Activated T-helper 1 cell treated with anti-CD3 and anti-CD28 coated beads, Interleukin-12 subunit alpha, Interleukin-12 subunit beta, Interleukin-2, Interleukin-4 antibody, amounts not matched to agents 30 ng/mL and 10 ng/mL and 1 ng/mL, durations not matched to agents 14 hours and 24 hours and 36 hours (primary cell): ENCODE results near the gene TBX3. TPM values are rescaled to one million over a fixed set of nuclear protein-coding genes. Genes with fewer than 3 reads are reported as not detected.
A peak's percentile ranks its signal among the peaks of the same experiment; 100 is the strongest.

Experiments
- DNase-seq: peaks from one replicate; pipeline ENCODE4 v3.0.0; 2021; ENCODE audit warnings: low spot score
- H3K27ac Mint-ChIP-seq: one replicate; pipeline ENCODE4 v1.8.0; 2021; ENCODE audit warnings: mild to moderate bottlenecking, mixed read lengths
- H3K27me3 Mint-ChIP-seq: one replicate; pipeline ENCODE4 v1.8.0; 2022; ENCODE audit warnings: mild to moderate bottlenecking, moderate library complexity, mixed read lengths; ENCODE audit not compliant: insufficient read depth
- H3K36me3 Mint-ChIP-seq: one replicate; pipeline ENCODE4 v1.8.0; 2021; ENCODE audit warnings: low read depth, mixed read lengths
- H3K4me1 Mint-ChIP-seq: one replicate; pipeline ENCODE4 v1.8.0; 2021; ENCODE audit warnings: low read depth, mixed read lengths
- H3K4me3 Mint-ChIP-seq: one replicate; pipeline ENCODE4 v1.8.0; 2021; ENCODE audit warnings: mild to moderate bottlenecking, moderate library complexity, mixed read lengths
- H3K9me3 Mint-ChIP-seq: one replicate; pipeline ENCODE4 v1.8.0; 2021; ENCODE audit warnings: mixed read lengths
- intact Hi-C: fragments of 100-400 bp; cut with micrococcal nuclease; formaldehyde crosslinking; loops from one replicate; pipeline ENCODE4 v1.15.1; 2024
- total RNA-seq: library from RNA; stranded (reverse); gene quantifications from 2 replicates; pipeline ENCODE4 v1.2.3, GENCODE V29; 2022

Gene TBX3
- total RNA-seq, 1 donor from 2014 or later = not detected

DNA sequence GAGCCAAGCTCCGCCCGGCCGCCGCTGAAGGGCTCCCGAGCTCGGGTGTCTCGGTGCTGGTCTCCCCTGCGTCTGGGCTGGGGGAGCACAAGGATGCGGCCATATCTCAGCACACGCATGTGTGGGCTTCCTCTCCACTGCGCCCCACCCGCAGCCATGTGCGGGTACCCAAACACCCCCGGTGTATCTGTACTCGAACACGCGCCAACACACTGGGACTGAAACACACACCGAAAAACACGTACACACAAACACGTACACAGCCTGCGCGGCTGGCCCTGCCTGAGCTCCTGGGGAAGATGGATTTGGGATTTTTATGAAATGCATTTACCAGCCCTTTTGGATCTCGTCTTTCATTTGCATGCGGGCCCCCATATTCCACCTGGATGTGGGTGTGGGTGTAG lies 897 bp upstream of the TBX3 start:
- H3K27ac Mint-ChIP-seq = no peak overlapping the region
- no peak for DNase-seq
- H3K4me1 Mint-ChIP-seq = peaks cover 13% of the 10 kb centered on the region
- peaks cover 89% of the 10 kb centered on the region for H3K27me3 Mint-ChIP-seq
- no peak overlapping the region for H3K4me3 Mint-ChIP-seq
- H3K9me3 Mint-ChIP-seq = no peaks in the 10 kb centered on the region
- intact Hi-C loops = loop anchor here (2.0 to 5.0 kb wide), 4 partner anchors 14 to 1213 kb away; partner anchors contain the start of genes LHX5 and TBX5
- peaks cover 3% of the 10 kb centered on the region for H3K36me3 Mint-ChIP-seq

DNA sequence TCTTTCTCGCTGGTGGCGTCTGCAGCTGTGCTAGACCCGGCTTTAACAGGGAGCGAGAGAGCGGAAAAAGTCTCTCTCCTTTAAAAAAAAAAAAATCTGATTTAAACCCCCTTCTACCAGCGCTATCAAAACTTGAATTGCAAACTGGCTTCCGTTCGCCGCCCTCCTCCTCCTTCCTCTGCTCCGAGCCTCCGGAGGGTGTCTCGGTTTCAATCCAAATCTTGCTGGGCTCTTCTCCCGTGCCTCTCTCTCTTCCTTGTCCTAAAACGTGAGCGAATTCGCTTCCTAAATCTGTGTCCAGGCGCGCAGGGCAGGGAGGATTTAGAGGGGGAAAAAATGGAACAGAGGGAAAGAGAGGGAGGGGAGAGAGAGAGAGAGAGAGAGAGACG lies 272 bp downstream of the TBX3 start:
- Mint-ChIP-seq H3K4me1 (peaks cover 13% of the 10 kb centered on the region), H3K9me3 (no peaks in the 10 kb centered on the region), H3K27ac (peak overlapping the region; percentile 34), H3K27me3 (peaks cover 80% of the 10 kb centered on the region), H3K4me3 (peak overlapping the region; percentile 33), H3K36me3 (peaks cover 3% of the 10 kb centered on the region)
- no peak for DNase-seq
- intact Hi-C loops = loop anchor here (2.0 to 5.0 kb wide), 4 partner anchors 13 to 1211 kb away; partner anchors contain the start of genes LHX5 and TBX5

DNA sequence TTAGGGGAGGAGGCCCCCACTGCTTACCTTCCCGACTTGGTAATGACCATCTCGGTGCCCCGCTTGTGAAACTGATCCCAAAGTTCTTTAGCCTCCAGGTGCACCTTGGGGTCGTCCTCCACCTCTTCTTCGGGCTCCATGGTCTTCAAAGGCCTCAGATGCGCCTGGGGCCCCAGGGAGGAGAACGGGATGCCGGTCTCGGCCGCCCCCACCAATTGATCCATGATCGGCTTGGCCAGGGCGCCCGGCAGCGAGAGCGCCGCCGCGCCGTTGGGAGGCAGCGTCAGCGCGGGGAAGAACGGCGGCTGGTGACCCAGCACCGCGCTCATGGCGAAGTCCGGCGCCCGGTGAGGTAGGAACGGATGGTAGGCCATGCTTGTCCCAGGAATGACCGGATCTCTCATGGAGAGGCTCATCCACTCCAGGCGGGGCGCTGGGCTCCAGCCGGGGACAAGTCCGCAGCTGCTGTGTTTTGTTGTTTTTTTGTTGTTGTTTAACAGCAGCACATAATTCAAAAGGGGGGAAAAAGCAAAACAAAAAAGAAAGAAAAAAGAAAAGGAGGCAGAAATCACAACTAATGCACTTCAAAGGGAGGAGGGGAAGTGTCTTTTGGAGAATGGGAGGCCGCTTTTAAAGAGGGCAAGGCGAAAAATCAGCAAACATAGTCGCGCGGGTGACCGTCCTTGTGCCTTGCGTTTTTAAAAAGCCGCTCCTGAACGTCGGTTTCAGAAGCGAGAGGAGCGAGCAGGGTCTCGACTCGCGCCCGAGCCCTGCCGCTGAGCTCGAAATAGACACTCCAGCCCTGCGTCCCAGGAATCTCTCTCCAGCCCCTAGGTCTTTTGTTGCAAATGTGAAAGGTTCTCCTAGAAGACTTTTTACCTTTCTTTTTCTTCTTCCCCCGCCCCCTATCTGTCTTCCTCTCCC lies 928 bp downstream of the TBX3 start:
- intact Hi-C loops = loop anchor here (5.0 kb wide), 3 partner anchors 241 to 1211 kb away; partner anchors contain the start of genes LHX5 and TBX5
- Mint-ChIP-seq H3K4me3 (peak overlapping the region; percentile 19), H3K9me3 (no peaks in the 10 kb centered on the region), H3K36me3 (peaks cover 3% of the 10 kb centered on the region), H3K27me3 (peaks cover 75% of the 10 kb centered on the region), H3K4me1 (peaks cover 13% of the 10 kb centered on the region), H3K27ac (peak overlapping the region; percentile 61)
- no peak for DNase-seq

DNA sequence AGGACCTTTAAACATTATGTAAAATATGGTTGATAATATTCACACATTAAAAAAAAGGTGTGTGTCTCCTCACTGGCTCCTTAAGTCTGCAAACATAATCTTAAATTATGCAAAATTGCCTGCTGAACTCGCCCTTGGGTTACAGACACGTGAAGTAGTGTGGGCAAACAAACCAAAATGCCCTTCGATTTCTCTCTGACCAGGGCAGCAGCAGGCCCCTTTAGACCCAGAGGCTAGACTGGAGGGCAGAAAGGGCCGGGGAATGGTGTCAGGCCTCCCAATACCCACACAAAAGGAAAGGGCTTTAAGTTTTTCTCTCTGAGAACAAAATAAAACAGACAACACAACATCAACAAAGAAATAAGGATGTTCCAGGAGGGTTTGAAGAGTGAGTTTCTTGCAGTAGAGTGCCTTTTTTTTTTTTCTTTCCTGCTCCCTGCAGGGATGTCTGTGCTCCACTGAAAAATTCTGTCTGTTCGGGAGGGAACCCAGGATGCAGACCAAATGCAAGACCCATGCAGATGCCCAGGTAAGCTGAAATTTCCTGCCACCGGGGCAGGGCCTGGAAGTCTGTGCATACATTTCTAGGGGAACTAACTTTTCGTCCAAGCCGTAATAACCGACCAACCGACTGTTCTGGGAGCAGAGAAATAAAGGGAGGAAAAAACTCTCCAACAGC lies 1.7 kb downstream of the TBX3 start:
- DNase-seq = no peak
- Mint-ChIP-seq H3K36me3 (peaks cover 3% of the 10 kb centered on the region), H3K27me3 (peaks cover 75% of the 10 kb centered on the region), H3K27ac (no peak overlapping the region), H3K9me3 (no peaks in the 10 kb centered on the region), H3K4me1 (peaks cover 13% of the 10 kb centered on the region), H3K4me3 (no peak overlapping the region)
- intact Hi-C loops = loop anchor here (5.0 kb wide), 3 partner anchors 240 to 1210 kb away; partner anchors contain the start of genes LHX5 and TBX5

DNA sequence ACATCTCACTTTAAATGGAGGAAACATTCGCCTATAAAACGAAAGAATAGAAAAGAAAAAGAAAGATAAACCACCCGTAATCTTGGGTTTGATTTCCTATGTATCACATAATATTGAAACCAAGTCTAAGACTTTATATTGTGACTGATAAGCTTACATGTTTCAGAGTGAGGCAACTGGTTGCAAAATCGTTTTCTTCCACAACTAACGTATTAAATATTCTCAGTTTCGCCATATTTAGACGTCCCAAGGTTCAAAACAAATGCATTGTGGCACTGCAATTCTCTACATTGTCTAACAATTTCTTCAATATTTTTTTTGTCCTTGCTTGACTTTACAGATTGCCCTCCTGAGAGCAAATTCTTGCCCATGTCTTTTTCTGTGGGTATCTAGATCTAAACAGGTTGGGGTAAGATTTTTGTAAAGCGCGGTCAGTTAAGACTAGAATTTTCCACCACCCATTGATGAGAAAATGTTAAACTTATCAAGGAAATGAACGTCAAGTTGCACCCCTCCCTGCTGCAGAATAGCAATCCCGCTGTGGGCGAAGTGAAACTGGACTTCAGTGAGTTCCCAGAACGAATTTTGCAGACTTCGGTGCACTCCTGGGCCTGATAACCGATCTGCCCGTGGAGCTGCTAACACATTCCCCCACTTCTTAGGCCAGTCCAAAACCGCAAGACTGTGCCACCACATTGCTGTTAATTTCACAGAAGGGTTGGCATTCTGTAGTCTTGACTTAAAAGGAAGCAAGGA lies 2.7 kb downstream of the TBX3 start:
- Mint-ChIP-seq H3K36me3 (no peaks in the 10 kb centered on the region), H3K27ac (no peak overlapping the region)

DNA sequence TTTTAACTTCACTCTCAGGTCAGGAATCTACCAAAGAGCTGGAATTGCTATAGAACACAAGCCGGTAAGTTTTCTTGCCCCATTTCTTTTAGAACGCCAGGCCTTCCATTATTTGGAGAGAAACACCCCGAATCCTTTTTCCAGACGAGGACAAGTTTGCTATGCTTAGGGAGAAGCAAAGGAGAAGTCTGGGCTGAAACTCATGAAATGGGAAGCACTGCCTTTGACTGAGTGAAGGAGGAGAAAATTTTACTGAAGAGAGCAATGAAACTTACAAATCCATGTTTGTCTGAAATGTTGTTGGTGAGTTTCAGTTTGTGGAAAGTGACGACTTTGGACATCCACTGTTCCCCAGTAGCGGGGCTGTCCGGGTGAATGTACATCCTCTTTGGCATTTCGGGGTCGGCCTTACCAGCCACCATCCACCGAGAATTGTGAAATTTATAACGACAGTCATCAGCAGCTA lies 3.3 kb downstream of the TBX3 start:
- intact Hi-C loops = loop anchor here (5.0 kb wide), 3 partner anchors 238 to 1208 kb away; partner anchors contain the start of genes LHX5 and TBX5
- Mint-ChIP-seq H3K4me1 (peaks cover 13% of the 10 kb centered on the region), H3K27ac (no peak overlapping the region), H3K4me3 (no peak overlapping the region), H3K27me3 (peaks cover 63% of the 10 kb centered on the region), H3K36me3 (no peaks in the 10 kb centered on the region), H3K9me3 (no peaks in the 10 kb centered on the region)
- DNase-seq = no peak

More for the DNA sequence above, 2.7 kb downstream of the TBX3 start:
- Mint-ChIP-seq H3K4me3 (no peak overlapping the region), H3K27me3 (peaks cover 68% of the 10 kb centered on the region), H3K9me3 (no peaks in the 10 kb centered on the region), H3K4me1 (peaks cover 13% of the 10 kb centered on the region)
- intact Hi-C loops = loop anchor here (5.0 kb wide), 3 partner anchors 239 to 1209 kb away; partner anchors contain the start of genes LHX5 and TBX5
- no peak for DNase-seq

DNA sequence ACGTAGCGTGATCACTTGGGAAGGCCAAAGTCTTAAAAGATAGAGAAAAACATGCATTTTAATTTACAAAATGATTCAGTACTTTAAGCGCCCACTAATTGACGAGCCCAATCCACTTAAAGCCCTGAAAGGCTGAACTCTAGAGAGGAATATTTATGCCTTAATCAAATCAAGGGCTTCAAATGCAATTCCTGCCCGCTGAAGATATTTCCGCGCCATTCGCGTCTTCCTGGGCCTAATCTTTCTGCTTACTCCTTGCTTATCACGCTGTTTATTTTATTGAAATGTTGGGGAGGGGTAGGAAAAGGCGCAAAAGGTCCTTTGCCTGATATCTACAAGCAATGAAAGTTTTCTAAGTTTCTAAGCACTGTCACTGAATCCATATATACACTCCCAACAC lies 4.0 kb downstream of the TBX3 start:
- Mint-ChIP-seq H3K4me3 (no peak overlapping the region), H3K9me3 (no peaks in the 10 kb centered on the region), H3K4me1 (peaks cover 13% of the 10 kb centered on the region), H3K27me3 (peaks cover 63% of the 10 kb centered on the region), H3K36me3 (no peaks in the 10 kb centered on the region), H3K27ac (no peak overlapping the region)
- no peak for DNase-seq
- intact Hi-C loops = loop anchor here (5.0 kb wide), 3 partner anchors 238 to 1208 kb away; partner anchors contain the start of genes LHX5 and TBX5

DNA sequence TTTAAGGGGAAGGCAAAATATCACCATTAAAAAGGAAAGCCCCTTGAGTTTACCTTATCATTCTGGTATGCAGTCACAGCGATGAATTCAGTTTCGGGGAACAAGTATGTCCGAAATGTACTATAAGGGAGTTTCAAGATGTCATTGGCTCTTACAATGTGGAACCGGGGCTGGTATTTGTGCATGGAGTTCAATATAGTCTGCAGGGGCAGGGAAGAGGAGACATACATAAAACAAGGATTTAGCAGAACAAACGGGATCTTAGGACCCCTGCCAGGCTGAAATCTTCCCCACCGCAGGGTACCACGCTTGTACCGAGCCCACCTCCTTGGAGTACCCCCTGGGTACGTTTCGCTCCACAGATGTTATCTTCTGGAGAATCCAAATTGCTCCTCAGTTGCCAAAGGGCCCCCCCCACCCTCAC lies 4.5 kb downstream of the TBX3 start:
- H3K4me3 Mint-ChIP-seq = no peak overlapping the region
- peaks cover 64% of the 10 kb centered on the region for H3K27me3 Mint-ChIP-seq
- peaks cover 13% of the 10 kb centered on the region for H3K4me1 Mint-ChIP-seq
- intact Hi-C loops = no loop called here
- DNase-seq = no peak
- no peaks in the 10 kb centered on the region for H3K9me3 Mint-ChIP-seq
- no peaks in the 10 kb centered on the region for H3K36me3 Mint-ChIP-seq
- no peak overlapping the region for H3K27ac Mint-ChIP-seq

DNA sequence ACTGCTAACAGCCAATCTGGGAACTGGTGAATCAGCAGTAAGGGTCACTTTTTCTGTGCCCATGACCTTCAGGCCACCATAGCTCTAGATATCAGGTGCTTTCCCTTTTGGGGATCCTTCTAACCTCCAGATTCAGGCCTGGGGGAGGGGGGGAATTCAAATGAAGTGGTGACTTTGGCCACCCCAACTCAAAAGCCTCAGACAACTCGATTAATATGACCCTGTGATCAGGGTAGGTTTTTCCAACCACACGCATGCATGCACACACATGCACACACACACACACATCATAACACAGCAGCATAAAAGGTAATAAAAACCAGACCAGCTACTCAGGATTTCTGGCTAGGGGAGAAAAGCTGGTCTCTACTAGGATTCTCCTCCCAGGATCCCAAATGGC lies 5.3 kb downstream of the TBX3 start:
- H3K27ac Mint-ChIP-seq = no peak overlapping the region
- no peaks in the 10 kb centered on the region for H3K9me3 Mint-ChIP-seq
- no peaks in the 10 kb centered on the region for H3K36me3 Mint-ChIP-seq
- peaks cover 7% of the 10 kb centered on the region for H3K4me1 Mint-ChIP-seq
- intact Hi-C loops = no loop called here
- H3K27me3 Mint-ChIP-seq = peaks cover 57% of the 10 kb centered on the region
- DNase-seq = no peak
- no peak overlapping the region for H3K4me3 Mint-ChIP-seq

DNA sequence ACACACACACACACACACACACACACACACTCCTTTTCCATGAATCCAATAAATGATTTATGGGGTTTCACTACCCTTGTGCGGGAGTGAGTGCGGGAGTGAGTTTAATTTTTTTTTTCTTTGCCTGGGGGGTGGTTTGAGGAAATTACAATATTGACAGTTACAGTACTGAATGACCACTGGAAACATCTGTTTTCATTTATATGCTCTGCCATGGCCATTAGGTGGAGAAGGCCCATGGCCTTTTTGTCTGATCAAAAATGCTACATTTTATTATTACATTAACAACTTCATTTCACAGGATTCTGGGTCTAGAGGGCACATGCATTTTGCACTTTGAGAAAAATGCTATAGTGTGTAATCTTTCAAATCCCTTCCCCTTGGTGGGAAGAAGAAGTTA lies 5.9 kb downstream of the TBX3 start:
- no peaks in the 10 kb centered on the region for H3K9me3 Mint-ChIP-seq
- intact Hi-C loops = no loop called here
- no peak for DNase-seq
- H3K36me3 Mint-ChIP-seq = no peaks in the 10 kb centered on the region
- H3K27me3 Mint-ChIP-seq = peaks cover 56% of the 10 kb centered on the region
- H3K4me3 Mint-ChIP-seq = no peak overlapping the region
- no peak overlapping the region for H3K27ac Mint-ChIP-seq
- H3K4me1 Mint-ChIP-seq = no peaks in the 10 kb centered on the region

DNA sequence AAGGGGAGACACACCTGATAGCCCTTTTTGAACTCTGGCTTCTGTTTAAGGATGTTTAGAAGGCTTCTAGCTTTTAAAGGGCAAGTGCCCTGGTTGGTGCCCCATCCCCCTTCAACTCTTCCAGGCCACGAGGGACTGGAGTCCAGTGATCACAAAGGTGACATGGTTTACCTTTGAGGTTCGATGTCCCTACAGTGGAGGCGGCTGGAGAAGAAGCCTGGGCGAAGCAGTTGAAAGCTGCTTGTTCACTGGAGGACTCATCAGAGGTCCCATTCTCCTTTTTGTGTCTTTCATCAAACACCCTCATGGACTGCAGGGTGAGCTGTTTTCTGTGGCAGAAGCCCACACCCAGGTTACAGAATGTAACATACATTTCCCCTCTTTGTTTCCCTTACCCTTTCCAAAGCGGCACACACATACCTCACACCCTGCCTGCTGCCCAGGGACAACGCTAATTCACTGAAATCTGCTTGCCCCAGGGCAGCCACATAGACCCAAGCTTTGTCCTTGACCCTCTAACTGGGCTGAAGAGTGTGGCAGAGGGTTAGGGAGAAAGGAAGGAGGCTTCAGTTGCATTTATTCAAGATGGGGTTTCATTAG lies 7.7 kb downstream of the TBX3 start:
- Mint-ChIP-seq H3K27ac (no peak overlapping the region), H3K36me3 (no peaks in the 10 kb centered on the region), H3K27me3 (peaks cover 55% of the 10 kb centered on the region), H3K9me3 (no peaks in the 10 kb centered on the region), H3K4me1 (no peaks in the 10 kb centered on the region), H3K4me3 (no peak overlapping the region)
- no peak for DNase-seq
- intact Hi-C loops = no loop called here
